Activated CD4-positive, alpha-beta T cell treated with anti-CD3 and anti-CD28 coated beads for 1 hour (primary cell): ENCODE results near the gene ESAM.

Experiments used
- DNase-seq: peaks from one replicate; pipeline ENCODE4 v3.0.0-alpha.2; 2020

ESAM gene

DNA sequence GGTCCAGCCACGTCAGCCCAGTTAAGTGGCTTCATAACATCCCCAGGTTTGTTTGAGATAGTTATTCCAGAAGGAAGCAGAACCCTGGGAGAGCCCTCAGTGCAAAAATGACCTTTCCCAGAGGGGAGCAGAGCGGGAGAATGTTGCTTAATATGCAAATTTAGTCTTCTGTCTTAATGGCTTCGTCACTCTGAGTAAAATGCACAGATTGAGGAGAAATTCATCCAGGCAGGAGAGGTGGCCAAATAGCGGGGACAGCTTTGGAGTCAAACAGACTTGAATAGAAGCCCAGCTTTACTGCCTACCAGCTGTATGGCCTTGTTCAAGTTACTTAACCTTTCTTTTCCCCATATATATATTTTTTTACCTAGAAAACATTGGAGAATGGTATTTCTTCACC lies 34.6 kb downstream of the ESAM start:
- DNase-seq: no peak

DNA sequence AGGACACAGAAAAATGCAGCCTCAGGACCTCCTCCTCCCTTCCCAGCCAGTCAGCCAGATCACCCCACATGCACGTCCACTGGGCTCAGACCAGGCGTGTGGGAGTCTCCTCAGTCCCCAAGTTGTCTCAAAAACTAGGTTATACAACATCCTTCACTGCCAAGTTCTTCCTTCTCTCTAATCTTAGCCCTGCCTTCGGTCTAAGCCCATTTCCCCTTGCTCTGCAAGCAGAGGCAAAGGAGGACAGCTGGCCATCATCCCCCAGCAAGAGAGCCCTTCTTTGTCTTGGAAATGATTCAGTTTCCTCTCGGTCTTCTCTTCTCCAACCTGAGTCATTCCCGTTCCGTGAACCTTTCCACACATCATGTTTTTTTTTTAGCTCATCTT lies 36.4 kb downstream of the ESAM start:
- DNase-seq: no peak

DNA sequence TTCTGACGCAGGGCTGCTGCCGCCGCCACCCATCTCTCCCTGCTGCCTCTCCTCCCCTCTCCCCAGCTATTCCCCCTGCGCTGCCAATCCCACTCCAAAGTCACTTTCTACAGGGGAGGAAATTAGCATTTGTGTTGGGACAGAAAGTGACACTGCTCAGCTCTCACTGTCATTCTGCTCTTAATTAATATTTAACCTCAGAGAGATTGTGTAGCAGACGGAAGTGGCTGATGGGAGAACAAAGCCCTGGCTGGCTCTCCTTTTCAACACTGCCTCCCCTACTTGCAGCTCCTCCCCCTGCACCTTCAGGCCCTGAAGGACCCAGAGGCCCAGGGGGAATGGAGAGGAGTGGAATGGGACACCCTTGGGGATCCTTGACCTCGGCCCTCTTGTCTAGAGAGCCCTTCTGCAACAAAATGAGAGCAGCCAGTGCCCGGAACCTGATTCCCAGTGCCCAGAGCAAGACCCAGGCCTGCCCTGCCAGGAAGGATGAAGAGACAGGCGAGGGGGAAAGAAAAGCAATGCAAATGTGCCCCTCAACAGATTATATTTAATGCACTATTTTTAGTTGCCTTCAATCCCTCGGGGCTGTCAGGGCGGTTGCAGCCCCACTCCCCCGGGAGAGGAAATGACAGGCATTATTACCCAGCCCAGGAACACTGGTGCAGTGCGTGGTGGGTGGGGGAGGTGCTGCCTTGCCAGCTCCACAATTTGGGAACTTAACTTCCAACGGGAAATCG lies 36.9 kb downstream of the ESAM start:
- DNase-seq: no peak

DNA sequence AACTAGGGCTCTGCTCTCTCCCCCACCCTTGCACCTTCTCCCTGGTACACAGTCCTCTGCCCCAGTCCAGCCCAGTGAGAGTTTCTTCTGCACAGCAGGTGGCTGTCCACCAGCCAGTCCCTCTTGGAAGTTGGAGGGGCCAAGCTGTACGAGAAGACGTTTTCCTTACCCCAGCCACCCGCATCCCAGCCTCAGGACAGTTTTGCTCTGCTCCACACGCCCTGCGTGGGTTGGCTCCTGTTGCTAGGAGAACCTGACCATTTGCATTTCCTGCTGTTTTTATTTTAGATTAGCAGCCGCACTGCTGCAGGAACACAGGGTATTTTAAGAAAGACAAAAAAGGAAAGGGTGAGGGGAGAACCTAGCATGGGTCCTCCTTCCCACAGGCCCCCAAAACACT lies 39.9 kb downstream of the ESAM start:
- DNase-seq: no peak

DNA sequence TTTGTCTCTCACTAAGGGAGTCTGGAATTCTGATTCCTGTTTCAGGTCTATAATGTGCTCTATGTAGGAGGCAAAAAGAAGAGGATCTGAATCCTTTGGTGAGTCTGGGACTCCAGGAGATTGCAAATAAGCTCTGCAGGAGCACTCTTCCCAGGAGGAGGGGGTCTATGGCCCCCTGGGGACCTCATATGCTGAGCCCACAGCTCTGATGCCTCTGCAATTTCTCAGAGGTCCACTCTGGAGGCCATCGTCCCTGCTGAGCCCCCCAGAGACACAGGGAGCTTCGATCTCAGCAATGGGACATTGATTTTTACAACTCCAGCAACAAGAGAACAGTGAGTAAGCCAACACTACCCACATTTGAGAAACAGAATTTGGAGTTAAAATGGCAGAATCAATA lies 42.6 kb downstream of the ESAM start:
- no peak for DNase-seq

DNA sequence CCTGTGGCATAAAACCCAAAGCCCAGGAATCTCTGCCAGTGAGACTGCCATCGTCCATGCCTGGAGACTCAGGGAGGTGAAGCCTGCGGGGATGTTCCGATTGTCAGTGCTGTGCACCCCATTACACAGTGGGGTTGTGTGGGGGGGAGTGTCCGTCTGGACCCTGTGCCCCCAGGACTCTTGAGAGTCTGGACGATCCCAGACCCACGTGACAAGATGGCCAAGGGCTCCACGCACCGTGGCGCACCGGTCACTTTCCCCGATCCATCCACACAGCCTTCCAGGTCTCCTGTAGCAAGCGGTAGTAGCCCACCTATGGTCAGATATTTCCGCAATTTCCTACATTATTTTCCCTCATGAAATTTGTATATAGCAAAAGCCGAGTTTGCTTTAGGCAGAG lies 43.3 kb downstream of the ESAM start:
- DNase-seq: no peak

DNA sequence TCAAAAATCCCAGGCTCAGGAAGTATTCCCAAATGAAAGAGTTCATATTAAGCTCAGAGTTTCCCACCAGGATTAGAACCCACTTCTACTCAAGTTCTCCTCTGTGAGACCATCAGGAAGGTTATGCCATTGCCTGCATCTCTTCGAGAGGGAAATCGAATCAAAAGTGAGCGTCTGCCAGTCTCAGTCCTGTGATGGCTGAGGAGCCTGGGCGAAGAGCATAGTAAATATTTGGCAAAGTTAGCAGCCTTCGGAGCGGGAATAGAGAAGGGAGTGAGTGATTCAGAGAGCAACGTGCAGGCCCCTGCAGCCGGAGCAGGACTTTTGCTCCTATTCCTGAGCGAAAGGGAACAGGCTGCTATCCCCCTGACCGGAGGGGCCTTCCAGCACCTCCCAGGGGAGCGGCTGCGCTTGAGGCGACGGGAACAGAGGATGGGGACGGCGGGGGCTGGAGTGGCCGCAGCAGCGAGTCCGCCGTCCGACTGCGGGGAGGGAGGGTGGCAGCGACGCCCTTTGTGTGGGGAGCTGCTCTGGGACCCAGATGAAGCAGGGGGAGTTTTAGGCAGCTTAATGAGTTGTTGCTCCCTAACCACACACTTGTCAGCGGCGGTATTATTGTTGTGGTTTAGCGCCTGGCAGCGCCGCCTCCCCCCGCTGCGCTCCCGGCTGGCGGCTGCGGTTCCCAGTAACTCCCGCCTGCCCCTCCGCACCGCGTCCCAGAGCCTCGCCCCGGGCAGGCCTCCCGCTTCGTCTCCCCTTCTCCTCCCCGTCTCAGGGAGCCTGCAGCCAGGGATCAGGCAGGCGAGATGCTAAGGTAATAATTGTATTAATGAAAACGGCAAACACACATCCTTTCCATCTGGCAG lies 44.1 kb downstream of the ESAM start:
- no peak for DNase-seq

DNA sequence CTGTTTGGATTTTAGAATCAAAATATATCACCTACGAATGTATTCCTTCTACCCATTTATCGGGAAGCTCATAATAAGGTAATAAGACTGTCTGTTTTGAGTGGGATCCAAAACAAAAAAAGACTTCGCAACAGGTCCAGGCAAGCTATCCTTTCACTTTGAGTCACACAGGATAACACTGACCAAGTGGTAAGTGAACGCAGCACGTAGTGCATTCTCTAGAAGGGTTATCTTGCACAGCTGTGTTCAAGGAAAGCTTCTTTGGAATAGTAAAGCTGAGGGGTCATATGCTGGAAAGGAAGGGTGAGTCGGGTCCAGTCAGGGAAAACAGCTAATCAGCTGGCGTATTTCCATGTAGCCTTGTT lies 44.7 kb downstream of the ESAM start:
- DNase-seq: no peak

DNA sequence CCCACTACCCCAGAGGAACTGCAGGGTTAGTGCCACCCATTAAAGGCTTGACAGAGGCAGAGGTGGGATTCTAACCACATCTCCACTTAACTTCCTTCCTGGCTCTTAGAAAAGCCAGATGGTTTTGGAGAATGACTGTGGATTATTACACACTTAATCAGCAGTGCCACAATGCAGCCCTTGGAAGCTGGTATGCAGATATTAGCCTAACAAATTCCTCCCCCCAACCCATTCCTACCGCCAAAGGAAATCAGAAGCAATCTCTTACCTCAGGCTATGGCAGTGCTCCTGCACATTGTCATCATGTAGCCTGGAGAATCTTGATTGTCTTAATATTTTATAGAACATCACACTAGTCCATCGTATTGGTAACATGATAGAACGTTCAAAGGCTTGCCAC lies 45.5 kb downstream of the ESAM start:
- no peak for DNase-seq

DNA sequence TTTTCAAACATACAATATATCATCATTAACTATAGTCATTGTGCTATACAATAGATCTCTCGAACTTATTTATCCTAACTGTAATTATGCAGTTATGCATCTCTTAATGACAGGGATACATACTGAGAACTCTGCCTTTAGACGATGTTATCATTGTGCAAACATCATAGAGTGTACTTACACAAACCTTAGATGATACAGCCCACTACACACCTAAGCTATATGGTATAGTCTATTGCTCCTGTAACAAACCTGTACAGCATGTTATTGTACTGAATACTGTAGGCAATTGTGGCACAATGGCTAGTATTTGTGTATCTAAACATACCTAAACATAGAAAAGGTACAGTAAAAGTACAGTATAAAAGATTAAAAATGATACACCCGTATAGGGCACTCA lies 49.7 kb downstream of the ESAM start:
- no peak for DNase-seq

DNA sequence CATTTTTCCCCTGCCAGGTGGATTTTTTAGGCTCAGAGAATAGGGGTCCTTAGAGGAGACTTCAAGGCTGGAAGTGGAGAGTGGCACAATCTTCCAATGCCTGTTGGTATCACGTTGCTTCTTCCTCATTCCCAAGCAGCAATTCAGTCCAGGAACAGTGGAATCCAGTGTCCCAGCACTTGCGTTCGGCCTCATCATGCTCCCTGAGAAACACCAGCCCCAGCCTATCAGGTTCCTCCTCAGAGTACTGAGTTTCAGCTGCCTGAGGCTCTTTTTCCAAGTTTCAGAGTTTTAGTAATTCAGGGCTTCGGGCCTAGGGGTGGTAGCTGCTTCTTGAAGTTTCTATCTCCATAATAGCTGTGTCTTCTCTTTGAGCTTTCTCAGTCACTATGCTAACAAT lies 54.3 kb downstream of the ESAM start:
- DNase-seq: no peak
